GM19099 (cell line): Measurements from ENCODE around the gene GPR107.

Source experiments
- POLR2A ChIP-seq: IDR thresholded peaks from 3 replicates; pipeline ENCODE4 v1.6.1; 2011; ENCODE audit warnings: low read depth; ENCODE audit not compliant: insufficient read length; ENCODE audit errors: extremely low read depth

GPR107 gene

DNA sequence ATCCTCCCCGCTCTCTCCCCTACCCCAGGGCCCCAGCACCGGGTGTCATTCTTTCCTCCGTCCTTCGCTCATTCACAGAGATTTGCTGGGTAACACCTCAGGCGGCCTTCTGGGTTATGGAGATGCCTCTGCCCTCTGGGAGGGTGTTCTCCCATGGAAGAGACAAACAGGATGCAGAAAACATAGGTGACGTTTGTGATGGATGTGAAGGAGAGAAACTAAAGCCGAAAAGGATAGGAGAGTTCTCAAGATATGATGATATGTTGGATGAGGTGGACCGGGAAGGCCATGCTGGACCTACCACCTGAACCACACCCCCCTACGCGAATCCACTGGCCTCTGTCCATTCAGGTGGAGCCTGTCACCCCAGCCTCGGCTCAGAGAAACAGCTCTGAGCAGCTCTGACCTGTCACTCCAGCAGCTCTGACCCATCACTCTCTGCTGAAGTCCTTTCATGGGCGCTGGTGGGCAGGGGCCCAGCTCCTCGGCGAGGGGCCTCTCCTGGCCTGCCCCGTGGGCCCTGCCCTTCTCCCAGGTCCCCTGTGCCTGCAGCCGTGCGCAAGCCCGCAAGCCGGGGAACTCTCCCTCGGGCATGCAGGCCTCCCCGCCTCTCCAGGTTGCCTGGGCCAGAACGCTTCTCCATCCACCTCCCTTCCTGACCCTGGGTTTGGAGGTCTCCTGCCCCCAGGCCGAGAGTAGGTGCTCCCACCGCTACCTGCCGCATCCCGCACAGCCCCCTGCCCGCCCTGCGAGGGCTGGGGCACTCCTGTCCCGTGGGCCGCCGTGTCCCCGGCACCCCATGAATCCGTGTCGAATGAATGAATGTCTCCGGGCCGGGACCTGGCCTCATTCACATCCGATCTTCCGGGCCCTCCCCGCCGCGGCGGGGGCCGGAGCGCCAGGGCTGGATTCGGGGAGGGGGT lies 117.8 kb downstream of the GPR107 start:
- TF ChIP-seq POLR2A = no peak

DNA sequence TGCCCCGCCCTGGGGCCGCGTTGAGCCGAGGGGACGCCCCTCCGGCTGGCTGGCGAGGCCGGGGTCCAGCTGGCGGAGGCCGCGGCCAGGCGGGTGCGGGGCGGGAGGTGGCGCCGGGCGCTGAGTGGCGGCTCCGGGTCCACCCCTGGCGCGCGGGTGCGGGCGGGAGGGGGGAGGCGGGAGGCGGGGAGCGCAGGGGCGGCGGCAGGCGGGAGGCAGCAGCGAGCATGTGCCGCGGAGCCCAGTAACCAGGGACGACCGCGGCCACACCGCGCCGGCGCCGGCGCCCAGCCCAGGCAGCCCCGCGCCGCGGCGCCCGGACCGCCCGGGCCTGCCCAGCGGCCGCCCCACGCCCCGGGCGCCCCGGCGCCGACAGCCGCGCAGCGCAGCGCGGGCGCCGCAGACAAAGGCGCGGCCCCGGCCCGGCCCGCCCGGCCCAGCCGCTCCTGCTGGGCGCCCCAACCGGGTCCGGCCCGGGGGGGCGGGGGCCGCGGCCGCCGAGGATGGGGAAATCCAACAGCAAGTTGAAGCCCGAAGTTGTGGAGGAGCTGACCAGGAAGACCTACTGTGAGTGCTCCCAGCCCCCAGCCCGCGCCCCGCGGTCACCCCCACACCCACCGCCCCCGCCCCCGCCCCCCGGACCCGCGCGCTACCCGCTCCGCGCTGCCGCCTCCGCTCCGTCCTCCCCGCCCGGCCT lies 118.6 kb downstream of the GPR107 start, which contains the start of gene NCS1:
Gene NCS1, plus strand, starts transcription at position 244 of the 697 bp plus-strand sequence. Its CDS starts 260 bp downstream, at position 504.
- no peak for TF ChIP-seq POLR2A

DNA sequence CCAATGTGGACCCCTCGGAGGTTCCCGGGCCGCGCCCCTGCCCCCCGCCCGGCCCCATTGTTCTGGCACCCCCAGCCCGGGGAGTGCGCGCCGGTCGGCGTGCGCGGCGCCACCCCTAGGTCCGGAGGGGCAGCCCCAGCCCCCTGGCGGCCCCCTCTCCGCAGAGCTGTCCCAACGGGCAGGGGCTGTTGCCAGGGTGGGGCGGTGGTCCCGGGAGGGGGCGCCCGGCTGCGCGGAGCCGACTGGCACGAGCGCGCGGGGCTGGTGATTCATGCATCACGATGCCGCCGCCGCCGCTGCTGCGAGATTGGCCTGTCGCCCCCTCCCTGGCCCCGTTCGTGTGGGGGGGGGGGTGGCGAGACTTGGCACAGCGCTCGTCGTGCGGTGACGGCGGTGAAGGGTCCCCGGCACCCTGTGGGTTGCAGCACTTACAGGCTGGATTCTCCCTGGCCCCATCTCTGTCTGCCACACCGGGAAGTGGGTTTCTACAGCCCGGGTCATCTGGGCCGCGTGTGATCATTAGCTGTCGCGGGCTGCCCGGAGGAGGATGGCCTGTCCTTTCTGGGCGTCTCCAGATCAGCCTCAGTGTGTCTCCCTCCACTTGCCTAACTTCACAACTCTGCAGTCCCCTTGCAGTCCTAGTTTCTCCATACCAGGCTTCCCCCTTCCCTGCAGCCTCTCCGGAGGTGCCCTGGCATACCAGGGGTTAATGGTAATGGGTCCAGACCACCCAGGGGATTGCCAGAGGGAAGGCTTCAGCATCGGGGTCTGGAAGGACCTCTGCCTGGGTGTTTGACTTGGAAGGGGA lies 119.4 kb downstream of the GPR107 start:
- no peak for TF ChIP-seq POLR2A

DNA sequence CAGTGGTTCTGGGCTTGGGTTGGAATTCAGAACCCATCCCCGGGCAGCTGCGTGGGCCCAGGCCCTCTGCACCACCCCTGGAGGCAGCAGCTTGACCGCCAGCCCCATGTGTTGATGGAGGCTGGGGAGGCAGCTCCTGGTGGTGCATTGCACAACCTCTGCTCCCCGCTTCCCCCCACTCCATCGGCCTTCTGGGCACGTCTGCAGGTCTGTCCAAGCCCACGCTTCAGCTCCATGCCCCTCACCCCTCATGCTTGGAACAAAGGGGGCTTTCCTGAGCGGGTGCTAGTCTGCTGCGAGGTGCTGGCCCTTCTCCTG lies 119.9 kb downstream of the GPR107 start:
- TF ChIP-seq POLR2A = no peak

DNA sequence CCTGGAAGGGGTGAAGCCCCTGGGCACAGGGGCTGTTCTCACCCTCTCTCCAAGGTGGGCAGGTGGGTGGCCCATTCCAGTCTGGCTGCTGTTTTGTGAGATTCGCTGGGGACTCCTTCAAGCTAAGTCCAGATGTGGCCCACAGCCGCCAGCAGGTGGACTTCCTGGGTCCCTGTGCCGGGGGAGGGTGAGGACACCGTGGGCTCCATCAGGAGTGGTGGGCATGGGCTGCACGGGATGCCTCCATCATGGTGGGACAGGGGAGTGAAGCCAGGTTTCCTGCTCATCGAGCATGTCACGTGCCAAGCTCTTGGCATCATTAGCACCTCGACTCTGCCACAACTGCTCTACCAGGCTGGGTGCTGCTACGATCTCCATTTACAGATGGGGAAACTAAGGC lies 120.3 kb downstream of the GPR107 start:
- no peak for TF ChIP-seq POLR2A

DNA sequence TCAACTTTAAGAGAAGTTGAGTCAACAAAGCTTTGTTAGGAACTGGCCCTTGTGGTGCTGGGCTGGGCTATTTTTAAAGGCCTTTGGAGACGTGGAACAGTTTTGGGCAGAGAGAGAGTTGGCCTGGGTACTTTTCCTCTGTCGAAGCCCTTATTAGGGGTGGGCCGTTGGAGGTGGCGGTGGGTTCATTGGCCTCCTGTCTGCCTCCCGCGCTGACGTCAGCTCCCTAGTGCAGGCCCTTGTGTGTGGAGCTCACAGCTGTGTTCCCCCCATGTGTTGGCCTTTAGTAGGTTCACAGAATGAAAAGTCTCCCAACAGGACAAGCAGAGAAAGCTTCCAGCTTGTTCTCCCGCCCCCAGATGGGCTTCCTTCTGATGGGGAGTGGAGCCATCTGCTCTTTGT lies 121.2 kb downstream of the GPR107 start:
- TF ChIP-seq POLR2A = no peak

DNA sequence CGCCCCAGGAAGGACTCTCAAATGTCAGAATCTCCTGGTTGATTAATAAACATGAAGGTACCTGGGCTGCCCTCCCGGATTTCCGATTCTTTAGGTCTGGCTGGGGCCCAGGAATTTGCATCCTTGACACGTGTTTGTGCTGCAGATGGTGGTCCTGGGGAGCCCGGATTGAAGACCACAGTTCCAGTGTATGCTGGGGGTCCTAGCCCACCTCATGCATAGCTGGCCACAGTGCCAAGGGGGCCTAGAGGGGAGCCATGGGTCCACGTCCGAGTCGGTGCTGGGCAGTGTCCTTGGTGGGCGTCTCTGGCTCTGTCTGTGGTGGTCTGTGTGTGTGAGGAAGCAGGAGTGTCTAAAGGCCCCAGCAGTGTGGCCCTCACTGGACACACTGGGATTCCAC lies 121.6 kb downstream of the GPR107 start:
- no peak for TF ChIP-seq POLR2A

DNA sequence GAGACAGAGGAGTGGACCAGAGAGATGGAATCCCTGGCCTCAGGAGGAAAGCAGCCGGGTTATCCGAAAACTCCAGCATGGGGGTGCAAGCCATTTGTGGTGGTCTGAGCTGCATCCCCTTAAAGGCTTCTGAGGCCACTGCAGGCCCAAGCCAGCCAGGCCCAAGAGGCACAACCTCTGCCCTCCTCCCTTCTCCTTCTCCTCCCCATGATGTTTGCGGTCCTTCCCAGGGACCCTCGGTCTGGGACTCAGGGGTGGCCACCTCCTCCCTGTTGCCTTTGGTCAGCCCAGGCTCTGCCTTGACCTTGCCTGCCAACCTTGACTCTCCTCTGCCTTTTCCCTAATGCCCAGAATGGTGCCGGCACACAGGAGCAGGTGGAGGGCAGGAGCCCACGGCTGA lies 123.1 kb downstream of the GPR107 start:
- TF ChIP-seq POLR2A = no peak

DNA sequence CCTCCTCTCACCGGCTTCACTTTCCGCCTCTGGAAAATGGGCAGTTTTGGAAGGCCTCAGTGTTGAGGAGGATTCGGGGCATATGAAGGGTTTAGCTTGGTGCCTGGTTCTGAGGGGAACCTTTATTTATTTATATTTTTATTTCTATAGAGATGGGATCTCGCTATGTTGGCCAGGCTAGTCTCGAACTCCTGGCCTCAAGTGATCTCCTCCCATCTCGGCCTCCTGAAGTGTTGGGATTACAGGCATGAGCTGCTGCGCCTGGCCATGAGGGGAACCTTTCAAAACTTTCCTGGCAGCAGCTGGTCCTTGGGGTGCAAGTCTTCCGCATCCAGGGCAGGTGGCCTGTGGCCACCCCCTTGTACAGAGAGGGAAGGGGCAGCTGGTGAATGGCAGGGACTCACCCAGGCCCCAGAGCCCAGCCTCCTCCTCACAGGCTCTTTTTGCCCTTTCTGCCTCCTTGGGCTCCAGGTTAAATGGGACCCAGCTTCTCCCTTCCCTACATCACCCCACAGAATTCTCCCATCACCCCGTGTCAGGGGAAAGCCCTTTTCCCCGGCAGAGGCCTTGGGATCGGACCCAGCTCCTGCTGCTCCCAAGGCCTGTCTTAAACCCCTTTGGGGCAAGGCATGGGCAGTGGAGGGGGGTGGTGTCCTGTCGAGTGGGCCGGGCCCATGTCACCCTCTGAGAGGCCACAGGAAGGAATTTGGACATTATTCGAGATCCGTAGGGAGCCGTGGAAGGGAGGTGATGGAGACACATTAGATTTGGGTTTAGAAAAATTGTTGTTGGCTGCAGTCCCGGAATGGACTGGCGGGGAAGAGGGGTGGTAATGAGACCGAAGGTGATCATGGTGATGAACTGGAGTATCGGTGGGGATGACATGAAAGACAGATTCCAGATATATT lies 124.4 kb downstream of the GPR107 start:
- TF ChIP-seq POLR2A = no peak

DNA sequence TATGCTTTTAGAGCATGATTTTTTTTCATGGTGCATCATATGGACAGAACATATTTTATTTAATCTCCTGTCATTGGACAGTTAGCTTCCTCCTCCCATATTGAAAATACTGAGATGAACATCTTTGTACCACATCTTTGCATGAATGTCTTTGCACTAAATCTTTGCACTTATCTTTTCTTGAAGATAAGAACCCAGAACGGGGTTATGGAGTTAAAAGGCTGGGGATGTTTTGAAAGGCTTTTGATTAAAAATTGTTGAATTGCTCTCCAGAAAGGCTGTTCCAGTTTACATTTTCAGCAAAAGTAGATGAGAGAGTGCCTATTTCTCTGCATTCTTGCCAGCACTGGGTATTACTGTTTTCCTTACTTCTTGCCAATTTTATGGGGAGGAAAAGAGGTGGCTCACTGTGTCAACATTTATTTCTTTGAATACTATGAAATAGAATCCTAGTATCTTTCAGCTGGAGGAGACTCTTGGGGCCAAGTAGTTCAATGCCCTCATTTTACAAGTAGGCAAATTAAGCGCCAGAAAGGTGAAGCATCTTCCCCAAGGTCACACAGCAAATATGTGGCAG lies 125.7 kb downstream of the GPR107 start:
- TF ChIP-seq POLR2A = no peak

DNA sequence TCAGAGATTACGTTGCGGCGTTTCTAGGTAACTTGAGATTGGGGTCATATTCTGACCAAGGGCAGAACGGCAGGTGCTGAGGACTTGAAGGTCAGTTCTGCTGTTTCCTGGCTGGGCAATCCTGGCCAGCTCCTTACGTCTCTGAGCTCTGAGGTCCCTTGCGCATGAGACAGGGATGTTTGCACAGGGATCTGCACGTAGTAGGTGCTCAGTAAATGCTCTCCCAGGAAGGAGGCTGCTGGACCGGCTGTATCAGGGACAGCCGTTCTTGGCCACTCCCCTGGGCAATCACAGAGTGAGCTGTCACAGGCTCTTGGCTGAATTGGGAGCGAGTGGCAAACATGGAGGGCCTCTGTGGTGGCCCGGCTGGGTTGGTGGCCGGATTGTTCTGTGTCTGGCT lies 126.8 kb downstream of the GPR107 start:
- TF ChIP-seq POLR2A = no peak

DNA sequence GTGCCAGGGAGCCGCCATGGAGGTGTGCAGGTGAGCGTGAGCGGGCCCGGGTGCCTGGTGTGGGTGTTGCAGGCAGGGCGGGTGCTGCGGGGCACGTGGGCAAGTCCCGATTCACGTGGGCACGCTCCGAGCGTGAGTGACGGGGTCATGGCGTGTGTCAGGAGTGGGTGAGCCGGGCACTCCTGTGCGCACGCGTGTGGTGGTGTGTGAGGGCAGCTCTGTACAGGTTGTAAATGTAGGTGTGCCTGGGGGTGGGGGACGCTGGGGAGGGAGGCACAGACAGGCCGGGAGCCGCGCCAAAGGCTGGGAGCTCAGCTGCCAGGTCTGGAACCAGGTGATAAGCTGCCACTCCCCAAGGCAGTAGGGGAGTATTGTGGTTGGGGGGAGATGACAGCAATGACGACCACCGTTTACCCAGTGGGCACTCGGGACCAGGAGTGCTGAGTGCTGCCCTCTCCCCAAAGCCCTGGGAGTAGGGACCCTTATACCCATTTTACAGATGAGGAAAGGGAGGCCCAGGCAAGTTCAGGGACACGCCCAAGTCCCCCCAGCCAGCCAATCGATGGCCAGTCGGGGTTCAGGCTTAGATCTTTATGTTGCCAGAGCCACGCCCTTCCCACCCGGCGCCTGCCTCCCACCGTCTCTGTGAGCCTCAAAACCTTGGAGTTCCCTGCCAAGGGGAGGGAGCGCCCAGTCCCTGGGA lies 128.1 kb downstream of the GPR107 start:
- TF ChIP-seq POLR2A = no peak

DNA sequence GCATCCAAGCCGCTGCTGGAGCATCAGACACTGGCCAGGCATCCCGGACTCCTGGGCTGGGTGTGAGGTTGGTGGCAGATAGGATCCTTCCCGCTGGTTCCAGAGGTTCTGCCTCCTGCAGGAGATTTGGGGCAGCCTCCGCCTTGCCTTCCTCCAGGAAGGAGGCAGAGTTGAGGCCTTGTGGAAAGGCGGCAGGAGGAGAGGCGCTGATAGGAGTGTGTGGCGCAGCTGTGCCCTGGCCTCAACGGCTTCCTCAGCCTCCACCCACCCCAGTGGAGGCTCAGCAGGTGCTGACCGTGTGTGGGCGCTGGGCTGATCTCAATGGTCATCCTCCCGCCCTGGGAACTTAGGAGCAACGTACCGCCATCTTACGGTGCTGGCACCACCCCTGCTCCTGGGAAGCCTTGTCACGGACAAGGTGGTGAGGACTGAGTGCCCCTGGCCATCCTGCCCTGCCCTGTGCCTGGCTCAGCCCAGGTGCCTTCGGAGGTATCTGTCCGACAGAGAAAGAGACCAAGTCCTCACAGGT lies 128.7 kb downstream of the GPR107 start:
- TF ChIP-seq POLR2A = no peak

DNA sequence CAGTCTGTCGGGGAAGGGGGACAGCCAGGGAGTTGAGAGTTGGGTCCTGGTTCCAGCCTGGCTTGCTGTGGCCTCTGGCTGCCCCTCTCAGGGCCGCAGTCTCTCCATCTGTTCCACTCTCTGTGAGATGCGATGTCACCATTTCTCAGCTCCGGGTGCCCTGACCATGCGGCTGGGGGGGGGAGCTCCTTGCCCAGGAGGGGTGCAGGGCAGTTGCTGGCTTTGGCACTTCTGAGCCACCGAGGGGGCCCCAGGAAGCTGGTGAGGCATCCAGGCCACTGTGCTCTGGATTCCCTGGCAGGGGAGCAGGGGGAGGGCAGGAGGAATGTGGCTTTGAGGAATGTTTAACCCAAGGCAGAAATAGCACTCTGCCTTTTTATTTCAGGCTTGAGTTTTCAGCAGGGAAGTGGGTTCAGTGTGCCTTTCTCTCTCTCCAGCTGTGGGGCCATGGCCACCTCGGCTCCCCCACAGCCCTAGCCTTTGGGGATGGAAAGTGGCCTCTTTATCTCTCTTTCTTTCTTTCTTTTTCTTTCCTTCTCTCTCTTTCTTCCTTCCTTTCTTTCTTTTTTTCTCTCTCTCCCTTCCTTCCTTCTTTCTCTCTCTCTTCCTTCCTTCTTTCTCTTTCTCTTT lies 129.5 kb downstream of the GPR107 start:
- TF ChIP-seq POLR2A = no peak
